HL-60 (cell line): Measurements from ENCODE around the gene HOXB4.

Experiments used
- DNase-seq, 2 experiments: peaks; one replicate each; pipeline ENCODE4 v3.0.0-alpha.2; 2010 to 2020; ENCODE audit warnings: low read depth in 1 of 2, low spot score in 1 of 2
- H3K27ac ChIP-seq: fragments of 250-450 bp; sonication (Bioruptor Pico); replicated peaks from 2 replicates; pipeline ENCODE4 v1.5.1; 2020; ENCODE audit warnings: mild to moderate bottlenecking, moderate library complexity
- H3K27me3 ChIP-seq: fragments of 250-450 bp; sonication (Bioruptor Pico); 2 replicates; pipeline ENCODE4 v1.5.1; 2021; ENCODE audit warnings: mild to moderate bottlenecking, moderate library complexity; ENCODE audit not compliant: insufficient read depth, poor library complexity, severe bottlenecking
- H3K4me3 ChIP-seq: replicated peaks from 2 replicates; pipeline ENCODE4 v1.5.1; 2011; ENCODE audit warnings: mild to moderate bottlenecking, control low read depth, low read length; ENCODE audit not compliant: insufficient read depth
- CTCF ChIP-seq: IDR thresholded peaks from one replicate; pipeline ENCODE4 v1.5.1; 2011; ENCODE audit warnings: low read length, control low read depth, inconsistent platforms; ENCODE audit not compliant: insufficient read depth
- GABPA ChIP-seq: IDR thresholded peaks from 2 replicates; pipeline ENCODE4 v1.6.1; 2012; ENCODE audit warnings: low read depth
- POLR2AphosphoS5 ChIP-seq: IDR thresholded peaks from 2 replicates; pipeline ENCODE4 v1.6.1; 2012; ENCODE audit warnings: low read depth
- REST ChIP-seq: IDR thresholded peaks from 2 replicates; pipeline ENCODE4 v1.6.1; 2012; ENCODE audit warnings: low read depth; ENCODE audit not compliant: insufficient replicate concordance
- SPI1 ChIP-seq: IDR thresholded peaks from 2 replicates; pipeline ENCODE4 v1.6.1; 2012; ENCODE audit warnings: low read depth, mild to moderate bottlenecking, borderline replicate concordance

HOXB4 gene

DNA sequence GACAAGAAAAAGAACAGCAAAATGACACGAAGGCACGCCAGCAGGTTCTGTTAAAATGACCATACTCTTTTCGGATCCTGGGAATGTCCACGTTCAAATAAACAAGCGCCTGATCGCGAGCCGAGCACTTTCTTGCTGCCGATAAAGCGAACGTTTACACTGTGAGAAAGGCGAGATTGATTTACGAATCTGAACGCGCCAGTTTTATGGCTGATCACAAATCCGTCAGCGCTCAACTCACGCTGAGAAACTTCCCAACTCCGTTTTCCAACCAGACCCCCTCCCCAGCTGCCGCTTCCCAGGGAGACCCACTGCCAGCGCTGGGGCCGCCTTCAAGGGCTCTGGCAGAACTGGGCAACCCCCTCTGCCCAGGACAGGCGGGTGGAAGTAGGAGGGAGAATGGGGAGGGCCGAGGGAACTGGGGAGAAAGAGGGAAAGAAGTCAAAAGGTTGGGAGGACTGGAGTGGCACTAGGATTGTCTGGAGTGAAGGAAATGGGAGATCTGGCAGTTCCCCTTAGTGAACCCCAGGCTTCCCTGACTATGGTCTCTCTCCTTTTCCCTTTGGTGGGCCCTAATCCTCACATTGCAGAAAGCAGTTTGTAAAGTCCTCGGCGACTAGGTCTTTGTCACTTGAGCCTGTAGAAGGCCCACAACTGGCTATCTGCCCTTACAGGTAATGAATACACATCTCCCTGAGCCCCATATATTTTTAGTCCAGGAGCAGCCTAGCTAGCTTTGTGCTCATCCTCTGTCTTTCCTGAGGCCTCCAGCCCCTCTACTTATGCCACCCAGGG is 6.9 kb downstream of the HOXB4 start:
- no peak for DNase-seq
- H3K27ac ChIP-seq, result no peak overlapping the region
- H3K4me3 ChIP-seq, result no peak overlapping the region
- TF ChIP-seq SPI1, result no peak
- no peak for TF ChIP-seq REST
- TF ChIP-seq CTCF, result no peak
- no peak for TF ChIP-seq GABPA
- no peak for TF ChIP-seq POLR2AphosphoS5
- peaks cover 78% of the 10 kb centered on the region for H3K27me3 ChIP-seq

GRCh38 chr17:48570325-48571023 is 7.7 kb downstream of the HOXB4 start:
- Histone ChIP-seq H3K4me3 (no peak overlapping the region), H3K27me3 (peaks cover 71% of the 10 kb centered on the region), H3K27ac (no peak overlapping the region)
- TF ChIP-seq REST, result no peak
- no peak for DNase-seq

- Histone ChIP-seq H3K27me3 (peaks cover 70% of the 10 kb centered on the region), H3K27ac (no peak overlapping the region), H3K4me3 (no peak overlapping the region)
- no peak for TF ChIP-seq SPI1
- TF ChIP-seq REST, result no peak
- no peak for TF ChIP-seq CTCF
- no peak for TF ChIP-seq POLR2AphosphoS5
- TF ChIP-seq GABPA, result no peak
- no peak for DNase-seq
These were observed 8.4 kb downstream of the HOXB4 start for GRCh38 chr17:48569674-48570324.
